Activated naive CD4-positive, alpha-beta T cell treated with anti-CD3 and anti-CD28 coated beads, Interleukin-2, amount 50 U/mL, for 24 hours (primary cell): ENCODE measurements around the gene PRRT4.

ENCODE experiments used
- H3K27ac Mint-ChIP-seq: one replicate; pipeline ENCODE4 v1.8.0; 2021; ENCODE audit warnings: mild to moderate bottlenecking, mixed read lengths
- H3K27me3 Mint-ChIP-seq: one replicate; pipeline ENCODE4 v1.8.0; 2021; ENCODE audit warnings: mixed read lengths
- H3K36me3 Mint-ChIP-seq: one replicate; pipeline ENCODE4 v1.8.0; 2021; ENCODE audit warnings: mixed read lengths
- H3K4me1 Mint-ChIP-seq: one replicate; pipeline ENCODE4 v1.8.0; 2021; ENCODE audit warnings: mixed read lengths
- H3K4me3 Mint-ChIP-seq: one replicate; pipeline ENCODE4 v1.8.0; 2021; ENCODE audit warnings: mild to moderate bottlenecking, mixed read lengths
- H3K9me3 Mint-ChIP-seq: one replicate; pipeline ENCODE4 v1.8.0; 2021; ENCODE audit warnings: mixed read lengths

Gene PRRT4

GRCh38 chr7:128387216-128388144 lies 26.0 kb upstream of the PRRT4 start:
- no peak overlapping the region for H3K27ac Mint-ChIP-seq
- H3K36me3 Mint-ChIP-seq: no peaks in the 10 kb centered on the region
- H3K4me1 Mint-ChIP-seq: no peaks in the 10 kb centered on the region
- no peaks in the 10 kb centered on the region for H3K9me3 Mint-ChIP-seq
- H3K27me3 Mint-ChIP-seq: no peaks in the 10 kb centered on the region
- H3K4me3 Mint-ChIP-seq: no peak overlapping the region

- Mint-ChIP-seq H3K27me3 (no peaks in the 10 kb centered on the region), H3K9me3 (no peaks in the 10 kb centered on the region), H3K4me3 (no peak overlapping the region), H3K27ac (no peak overlapping the region), H3K4me1 (no peaks in the 10 kb centered on the region), H3K36me3 (no peaks in the 10 kb centered on the region)
These were observed 24.8 kb upstream of the PRRT4 start for GRCh38 chr7:128385988-128386925.

GRCh38 chr7:128384726-128385125 lies 23.2 kb upstream of the PRRT4 start:
- no peaks in the 10 kb centered on the region for H3K4me1 Mint-ChIP-seq
- H3K36me3 Mint-ChIP-seq: no peaks in the 10 kb centered on the region
- H3K4me3 Mint-ChIP-seq: no peak overlapping the region
- H3K27ac Mint-ChIP-seq: no peak overlapping the region
- no peaks in the 10 kb centered on the region for H3K9me3 Mint-ChIP-seq
- H3K27me3 Mint-ChIP-seq: no peaks in the 10 kb centered on the region

GRCh38 chr7:128383776-128384175 lies 22.3 kb upstream of the PRRT4 start:
- Mint-ChIP-seq H3K27me3 (no peaks in the 10 kb centered on the region), H3K9me3 (no peaks in the 10 kb centered on the region), H3K27ac (no peak overlapping the region), H3K4me3 (no peak overlapping the region), H3K36me3 (no peaks in the 10 kb centered on the region), H3K4me1 (no peaks in the 10 kb centered on the region)

GRCh38 chr7:128381161-128381821 lies 19.8 kb upstream of the PRRT4 start:
- H3K36me3 Mint-ChIP-seq: no peaks in the 10 kb centered on the region
- H3K27ac Mint-ChIP-seq: no peak overlapping the region
- H3K4me1 Mint-ChIP-seq: no peaks in the 10 kb centered on the region
- H3K9me3 Mint-ChIP-seq: no peaks in the 10 kb centered on the region
- H3K4me3 Mint-ChIP-seq: no peak overlapping the region
- no peaks in the 10 kb centered on the region for H3K27me3 Mint-ChIP-seq

GRCh38 chr7:128380483-128381106 lies 19.1 kb upstream of the PRRT4 start:
- Mint-ChIP-seq H3K36me3 (no peaks in the 10 kb centered on the region), H3K4me3 (no peak overlapping the region), H3K27me3 (no peaks in the 10 kb centered on the region), H3K9me3 (no peaks in the 10 kb centered on the region), H3K27ac (no peak overlapping the region), H3K4me1 (no peaks in the 10 kb centered on the region)

- Mint-ChIP-seq H3K4me3 (no peak overlapping the region), H3K27me3 (no peaks in the 10 kb centered on the region)
These were observed 18.5 kb upstream of the PRRT4 start for GRCh38 chr7:128379900-128380479.

GRCh38 chr7:128378637-128379036 lies 17.1 kb upstream of the PRRT4 start:
- H3K36me3 Mint-ChIP-seq: no peaks in the 10 kb centered on the region
- no peaks in the 10 kb centered on the region for H3K27me3 Mint-ChIP-seq
- no peaks in the 10 kb centered on the region for H3K9me3 Mint-ChIP-seq
- no peak overlapping the region for H3K27ac Mint-ChIP-seq
- no peak overlapping the region for H3K4me3 Mint-ChIP-seq
- H3K4me1 Mint-ChIP-seq: no peaks in the 10 kb centered on the region

More at GRCh38 chr7:128379900-128380479, 18.5 kb upstream of the PRRT4 start:
- H3K27ac Mint-ChIP-seq: no peak overlapping the region
- no peaks in the 10 kb centered on the region for H3K9me3 Mint-ChIP-seq
- H3K36me3 Mint-ChIP-seq: no peaks in the 10 kb centered on the region
- no peaks in the 10 kb centered on the region for H3K4me1 Mint-ChIP-seq

GRCh38 chr7:128376077-128376476 lies 14.6 kb upstream of the PRRT4 start:
- no peak overlapping the region for H3K27ac Mint-ChIP-seq
- H3K9me3 Mint-ChIP-seq: no peaks in the 10 kb centered on the region
- no peaks in the 10 kb centered on the region for H3K4me1 Mint-ChIP-seq
- no peaks in the 10 kb centered on the region for H3K27me3 Mint-ChIP-seq
- H3K4me3 Mint-ChIP-seq: no peak overlapping the region
- no peaks in the 10 kb centered on the region for H3K36me3 Mint-ChIP-seq

GRCh38 chr7:128374041-128374440 lies 12.6 kb upstream of the PRRT4 start:
- no peaks in the 10 kb centered on the region for H3K4me1 Mint-ChIP-seq

GRCh38 chr7:128373606-128374005 lies 12.1 kb upstream of the PRRT4 start:
- Mint-ChIP-seq H3K4me1 (no peaks in the 10 kb centered on the region), H3K4me3 (no peak overlapping the region), H3K27ac (no peak overlapping the region), H3K27me3 (no peaks in the 10 kb centered on the region), H3K9me3 (no peaks in the 10 kb centered on the region), H3K36me3 (no peaks in the 10 kb centered on the region)

More at GRCh38 chr7:128374041-128374440, 12.6 kb upstream of the PRRT4 start:
- Mint-ChIP-seq H3K27ac (no peak overlapping the region), H3K9me3 (no peaks in the 10 kb centered on the region), H3K27me3 (no peaks in the 10 kb centered on the region), H3K4me3 (no peak overlapping the region), H3K36me3 (no peaks in the 10 kb centered on the region)

GRCh38 chr7:128370491-128370890 lies 9.0 kb upstream of the PRRT4 start:
- no peaks in the 10 kb centered on the region for H3K36me3 Mint-ChIP-seq
- H3K4me1 Mint-ChIP-seq: no peaks in the 10 kb centered on the region
- H3K27me3 Mint-ChIP-seq: peaks cover 8% of the 10 kb centered on the region
- H3K9me3 Mint-ChIP-seq: no peaks in the 10 kb centered on the region
- no peak overlapping the region for H3K27ac Mint-ChIP-seq
- no peak overlapping the region for H3K4me3 Mint-ChIP-seq

- peaks cover 12% of the 10 kb centered on the region for H3K4me1 Mint-ChIP-seq
- H3K9me3 Mint-ChIP-seq: no peaks in the 10 kb centered on the region
- H3K4me3 Mint-ChIP-seq: no peak overlapping the region
- H3K27ac Mint-ChIP-seq: no peak overlapping the region
- peaks cover 25% of the 10 kb centered on the region for H3K27me3 Mint-ChIP-seq
- no peaks in the 10 kb centered on the region for H3K36me3 Mint-ChIP-seq
These were observed 5.5 kb upstream of the PRRT4 start for GRCh38 chr7:128366986-128367385.

- Mint-ChIP-seq H3K9me3 (no peaks in the 10 kb centered on the region), H3K27ac (no peak overlapping the region), H3K27me3 (peaks cover 25% of the 10 kb centered on the region), H3K36me3 (no peaks in the 10 kb centered on the region), H3K4me1 (peaks cover 16% of the 10 kb centered on the region), H3K4me3 (no peak overlapping the region)
These were observed 4.8 kb upstream of the PRRT4 start for GRCh38 chr7:128366300-128366699.

- Mint-ChIP-seq H3K4me3 (no peak overlapping the region), H3K36me3 (no peaks in the 10 kb centered on the region), H3K4me1 (peaks cover 23% of the 10 kb centered on the region), H3K27me3 (peaks cover 25% of the 10 kb centered on the region), H3K27ac (no peak overlapping the region), H3K9me3 (no peaks in the 10 kb centered on the region)
These were observed 3.9 kb upstream of the PRRT4 start for GRCh38 chr7:128365432-128365831.
